Loucy (cell line): ENCODE measurements around the gene SCPEP1.

Source experiments
- H2AFZ ChIP-seq: fragments of 200-600 bp; sonication (generic); 2 replicates; pipeline ENCODE4 v1.6.0; 2016; ENCODE audit warnings: antibody characterized with exemption, mild to moderate bottlenecking, low read length, moderate library complexity
- H3F3A ChIP-seq: fragments of 200-600 bp; 2 replicates; pipeline ENCODE4 v1.6.0; 2016; ENCODE audit warnings: antibody characterized with exemption, low read depth, mild to moderate bottlenecking
- H3K27me3 ChIP-seq: fragments of 200-600 bp; sonication (generic); 2 replicates; pipeline ENCODE4 v1.6.1; 2014; ENCODE audit warnings: low read length, mild to moderate bottlenecking; ENCODE audit not compliant: insufficient read depth, poor library complexity, severe bottlenecking
- H3K36me3 ChIP-seq: fragments of 200-600 bp; sonication (generic); 2 replicates; pipeline ENCODE4 v1.6.1; 2016; ENCODE audit warnings: low read length; ENCODE audit not compliant: insufficient read depth
- H3K4me1 ChIP-seq: fragments of 200-600 bp; sonication (generic); 2 replicates; pipeline ENCODE4 v1.5.1; 2014; ENCODE audit warnings: low read length, mild to moderate bottlenecking; ENCODE audit not compliant: insufficient read depth, poor library complexity, severe bottlenecking
- H3K4me2 ChIP-seq: fragments of 200-600 bp; sonication (generic); 2 replicates; pipeline ENCODE4 v1.6.0; 2014; ENCODE audit warnings: antibody characterized with exemption, low read length, low read depth, mild to moderate bottlenecking; ENCODE audit not compliant: poor library complexity, severe bottlenecking
- H3K4me3 ChIP-seq: fragments of 200-600 bp; sonication (generic); 2 replicates; pipeline ENCODE4 v1.5.1; 2014; ENCODE audit warnings: low read length, mild to moderate bottlenecking, mixed read lengths; ENCODE audit not compliant: poor library complexity, severe bottlenecking
- H3K79me2 ChIP-seq: fragments of 200-600 bp; sonication (generic); 2 replicates; pipeline ENCODE4 v1.6.1; 2014; ENCODE audit warnings: low read length; ENCODE audit not compliant: insufficient read depth
- H3K9ac ChIP-seq: fragments of 200-600 bp; sonication (generic); 2 replicates; pipeline ENCODE4 v1.6.0; 2014; ENCODE audit warnings: mild to moderate bottlenecking, low read depth, low read length, moderate library complexity; ENCODE audit not compliant: poor library complexity, severe bottlenecking
- H3K9me2 ChIP-seq: fragments of 200-600 bp; sonication (generic); replicated peaks from 2 replicates; pipeline ENCODE4 v1.6.1; 2016; ENCODE audit warnings: low read depth, low read length, mixed read lengths
- H3K9me3 ChIP-seq: fragments of 200-600 bp; sonication (generic); 2 replicates; pipeline ENCODE4 v1.6.1; 2014; ENCODE audit warnings: mild to moderate bottlenecking, antibody characterized with exemption, low read length, low read depth; ENCODE audit not compliant: insufficient read depth
- H4K20me1 ChIP-seq: fragments of 200-600 bp; sonication (generic); 2 replicates; pipeline ENCODE4 v1.6.0; 2014; ENCODE audit warnings: antibody characterized with exemption, low read length, mild to moderate bottlenecking; ENCODE audit not compliant: insufficient read depth, poor library complexity, severe bottlenecking
- EZH2phosphoT487 ChIP-seq: fragments of 200-600 bp; IDR thresholded peaks from 2 replicates; pipeline ENCODE4 v1.6.1; 2018; ENCODE audit warnings: antibody characterized with exemption, mild to moderate bottlenecking, moderate library complexity, borderline replicate concordance
- TF ChIP-seq, protein P1 (sequence below): fragments of 200-600 bp; sonication (generic); conservative IDR thresholded peaks from 2 replicates; pipeline ENCODE4 v1.5.1; 2014; ENCODE audit warnings: mild to moderate bottlenecking, antibody characterized with exemption, low read length

SCPEP1 gene

DNA sequence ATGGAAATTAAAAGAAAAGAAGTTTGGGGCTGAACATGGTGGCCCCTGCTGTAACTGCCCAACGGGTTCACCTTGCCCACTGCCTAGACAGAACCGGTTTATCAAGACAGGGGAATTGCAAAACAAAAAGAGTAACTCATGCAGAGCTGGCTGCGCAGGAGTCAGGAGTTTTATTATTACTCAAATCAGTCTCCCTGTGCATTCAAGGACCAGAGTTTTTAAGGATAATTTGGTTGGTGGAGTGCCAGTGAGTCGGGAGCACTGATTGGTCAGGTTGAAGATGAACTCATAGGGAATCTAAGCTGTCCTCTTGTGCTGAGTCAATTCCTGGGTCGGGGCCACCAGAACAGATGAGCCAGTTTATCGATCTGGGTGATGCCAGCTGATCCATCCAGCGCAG is 4.4 kb upstream of the SCPEP1 start:
- Histone ChIP-seq H3K4me2 (no peak overlapping the region), H3K27me3 (peaks cover 4% of the 10 kb centered on the region), H3K4me3 (no peak overlapping the region), H4K20me1 (no peaks in the 10 kb centered on the region), H3K9me2 (no peaks in the 10 kb centered on the region), H3K9me3 (peaks cover 3% of the 10 kb centered on the region; the same call in 1 of the 2 replicates), H3K4me1 (peaks cover 3% of the 10 kb centered on the region), H3F3A (no peaks in the 10 kb centered on the region), H2AFZ (no peak overlapping the region), H3K36me3 (no peaks in the 10 kb centered on the region), H3K79me2 (no peaks in the 10 kb centered on the region), H3K9ac (no peak overlapping the region)
- no peak for TF ChIP-seq EZH2phosphoT487
- TF ChIP-seq, protein P1, sequence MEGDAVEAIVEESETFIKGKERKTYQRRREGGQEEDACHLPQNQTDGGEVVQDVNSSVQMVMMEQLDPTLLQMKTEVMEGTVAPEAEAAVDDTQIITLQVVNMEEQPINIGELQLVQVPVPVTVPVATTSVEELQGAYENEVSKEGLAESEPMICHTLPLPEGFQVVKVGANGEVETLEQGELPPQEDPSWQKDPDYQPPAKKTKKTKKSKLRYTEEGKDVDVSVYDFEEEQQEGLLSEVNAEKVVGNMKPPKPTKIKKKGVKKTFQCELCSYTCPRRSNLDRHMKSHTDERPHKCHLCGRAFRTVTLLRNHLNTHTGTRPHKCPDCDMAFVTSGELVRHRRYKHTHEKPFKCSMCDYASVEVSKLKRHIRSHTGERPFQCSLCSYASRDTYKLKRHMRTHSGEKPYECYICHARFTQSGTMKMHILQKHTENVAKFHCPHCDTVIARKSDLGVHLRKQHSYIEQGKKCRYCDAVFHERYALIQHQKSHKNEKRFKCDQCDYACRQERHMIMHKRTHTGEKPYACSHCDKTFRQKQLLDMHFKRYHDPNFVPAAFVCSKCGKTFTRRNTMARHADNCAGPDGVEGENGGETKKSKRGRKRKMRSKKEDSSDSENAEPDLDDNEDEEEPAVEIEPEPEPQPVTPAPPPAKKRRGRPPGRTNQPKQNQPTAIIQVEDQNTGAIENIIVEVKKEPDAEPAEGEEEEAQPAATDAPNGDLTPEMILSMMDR = no peak

GRCh38 chr17:56974055-56974454 is 3.9 kb upstream of the SCPEP1 start:
- no peaks in the 10 kb centered on the region for H4K20me1 ChIP-seq
- H3K27me3 ChIP-seq = peaks cover 4% of the 10 kb centered on the region
- H3K9ac ChIP-seq = no peak overlapping the region
- TF ChIP-seq EZH2phosphoT487 = no peak
- TF ChIP-seq, protein P1 = no peak
- peaks cover 3% of the 10 kb centered on the region; the same call in 1 of the 2 replicates for H3K9me3 ChIP-seq
- no peaks in the 10 kb centered on the region for H3F3A ChIP-seq
- no peaks in the 10 kb centered on the region for H3K36me3 ChIP-seq
- H3K9me2 ChIP-seq = no peaks in the 10 kb centered on the region
- no peak overlapping the region for H2AFZ ChIP-seq
- no peaks in the 10 kb centered on the region for H3K79me2 ChIP-seq
- H3K4me1 ChIP-seq = peaks cover 9% of the 10 kb centered on the region
- H3K4me2 ChIP-seq = no peak overlapping the region
- no peak overlapping the region for H3K4me3 ChIP-seq

GRCh38 chr17:56975656-56976055 is 2.3 kb upstream of the SCPEP1 start:
- Histone ChIP-seq H3K9me2 (no peaks in the 10 kb centered on the region), H3K9ac (no peak overlapping the region), H2AFZ (no peak overlapping the region), H4K20me1 (no peaks in the 10 kb centered on the region), H3K36me3 (no peaks in the 10 kb centered on the region), H3K9me3 (peaks cover 3% of the 10 kb centered on the region; the same call in 1 of the 2 replicates), H3K79me2 (no peaks in the 10 kb centered on the region), H3K27me3 (peaks cover 4% of the 10 kb centered on the region), H3K4me3 (no peak overlapping the region), H3F3A (no peaks in the 10 kb centered on the region), H3K4me2 (no peak overlapping the region), H3K4me1 (peaks cover 14% of the 10 kb centered on the region)
- no peak for TF ChIP-seq EZH2phosphoT487
- TF ChIP-seq, protein P1 = no peak
